ENCODE results near the gene KLHL20. TPM values are rescaled to one million over a fixed set of nuclear protein-coding genes. Genes with fewer than 3 reads are reported as not detected.
A peak's percentile ranks its signal among the peaks of the same experiment; 100 is the strongest.

The KLHL20 gene
- total and polyA plus RNA-seq, 2 of the 13 experiments (the other 11 are each of a cell fraction or from before 2014, with no cell fraction given): 7.4 to 14.3 TPM

- peak; percentile 41; the same call in 1 of the 2 replicates for TF ChIP-seq ZBTB44 (CRISPR knock-in tag; IDR thresholded peaks at IDR 0.05)
- peak; percentile 62 for TF ChIP-seq TFE3 (CRISPR knock-in tag; IDR thresholded peaks at IDR 0.05)
- TF ChIP-seq JUND (CRISPR knock-in tag; IDR thresholded peaks at IDR 0.05): no peak
- peak; percentile 76 for TF ChIP-seq ZNF274 (CRISPR knock-in tag; IDR thresholded peaks at IDR 0.05)
- TF ChIP-seq GZF1 (CRISPR knock-in tag; IDR thresholded peaks at IDR 0.05): peak; percentile 89
- no peak for TF ChIP-seq PCBP1 (IDR thresholded peaks at IDR 0.05; ENCODE audit: borderline replicate concordance, low read depth, low read length)
- TF ChIP-seq REST (IDR thresholded peaks at IDR 0.05; ENCODE audit: borderline replicate concordance in 1 of 2, low read depth in 1 of 2, low read length in 2 of 2): peak in 1 of 2 experiments; percentile 44; a peak in 2 of 4 replicates
- peak; percentile 76 for TF ChIP-seq CREM (IDR thresholded peaks at IDR 0.05)
- no peak for TF ChIP-seq CREM (CRISPR knock-in tag; IDR thresholded peaks at IDR 0.05)
- peak; percentile 89 for TF ChIP-seq TBL1XR1 (IDR thresholded peaks at IDR 0.05; ENCODE audit: borderline replicate concordance, low read length, partially characterized antibody)
- TF ChIP-seq ZBTB37 (CRISPR knock-in tag; IDR thresholded peaks at IDR 0.05): no peak
- no peak for TF ChIP-seq CREB1 (IDR thresholded peaks at IDR 0.05)
- peak; percentile 79 for TF ChIP-seq CREB1 (CRISPR knock-in tag; IDR thresholded peaks at IDR 0.05)
- no peak; the same call in 1 of the 2 replicates for TF ChIP-seq NR2F2 (IDR thresholded peaks at IDR 0.05; ENCODE audit: borderline replicate concordance, low read depth)
- 0 out of 2 replicates have a peak, but pooled peaks have one; percentile 34 for TF ChIP-seq ZBTB21 (CRISPR knock-in tag; IDR thresholded peaks at IDR 0.05)
- TF ChIP-seq ZNF44 (CRISPR knock-in tag; IDR thresholded peaks at IDR 0.05): peak; percentile 61; the same call in 1 of the 2 replicates
- TF ChIP-seq ZNF747 (CRISPR knock-in tag; IDR thresholded peaks at IDR 0.05; ENCODE audit: borderline replicate concordance): peak; percentile 50; the same call in 1 of the 2 replicates
- peak; percentile 90 for TF ChIP-seq ZFP91 (CRISPR knock-in tag; IDR thresholded peaks at IDR 0.05; ENCODE audit: borderline replicate concordance)
Observed at GRCh38 chr1:173714759-173715537, at the start of gene KLHL20 (continued).

All from HepG2 (cell line).